ENCODE data around the gene TRMT2A.

Gene TRMT2A

DNA sequence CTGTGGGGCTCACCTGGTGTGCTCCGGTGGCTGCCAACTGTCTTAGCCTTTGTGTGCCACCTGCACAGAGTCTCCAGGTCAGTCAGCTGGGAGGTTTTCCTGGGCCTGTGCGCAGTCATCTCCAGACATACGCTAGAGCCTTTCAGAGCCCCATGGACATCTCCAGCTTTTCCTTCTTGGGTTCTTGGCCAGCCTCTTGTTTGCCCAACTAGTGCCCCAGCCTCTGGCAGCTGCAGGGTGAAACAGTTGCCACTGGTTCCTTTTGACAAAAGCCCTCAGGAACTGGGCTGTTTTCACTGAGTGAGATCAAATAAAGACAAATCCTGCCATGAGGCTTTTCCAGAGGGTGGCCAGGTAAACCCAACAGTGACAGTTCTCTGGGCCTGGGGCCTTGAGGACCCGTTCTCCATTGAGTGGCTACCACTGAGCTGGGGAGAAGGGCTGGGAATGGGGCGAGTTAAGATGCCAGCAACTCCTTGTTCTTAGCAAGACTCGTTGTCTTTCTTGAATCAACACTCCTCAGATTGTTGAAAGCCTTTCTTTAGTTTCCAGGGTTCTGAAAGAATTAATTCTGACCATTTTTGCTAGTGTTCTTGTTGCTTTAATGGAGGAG lies 17.8 kb downstream of the TRMT2A start:
- DNase-seq: no peak

DNA sequence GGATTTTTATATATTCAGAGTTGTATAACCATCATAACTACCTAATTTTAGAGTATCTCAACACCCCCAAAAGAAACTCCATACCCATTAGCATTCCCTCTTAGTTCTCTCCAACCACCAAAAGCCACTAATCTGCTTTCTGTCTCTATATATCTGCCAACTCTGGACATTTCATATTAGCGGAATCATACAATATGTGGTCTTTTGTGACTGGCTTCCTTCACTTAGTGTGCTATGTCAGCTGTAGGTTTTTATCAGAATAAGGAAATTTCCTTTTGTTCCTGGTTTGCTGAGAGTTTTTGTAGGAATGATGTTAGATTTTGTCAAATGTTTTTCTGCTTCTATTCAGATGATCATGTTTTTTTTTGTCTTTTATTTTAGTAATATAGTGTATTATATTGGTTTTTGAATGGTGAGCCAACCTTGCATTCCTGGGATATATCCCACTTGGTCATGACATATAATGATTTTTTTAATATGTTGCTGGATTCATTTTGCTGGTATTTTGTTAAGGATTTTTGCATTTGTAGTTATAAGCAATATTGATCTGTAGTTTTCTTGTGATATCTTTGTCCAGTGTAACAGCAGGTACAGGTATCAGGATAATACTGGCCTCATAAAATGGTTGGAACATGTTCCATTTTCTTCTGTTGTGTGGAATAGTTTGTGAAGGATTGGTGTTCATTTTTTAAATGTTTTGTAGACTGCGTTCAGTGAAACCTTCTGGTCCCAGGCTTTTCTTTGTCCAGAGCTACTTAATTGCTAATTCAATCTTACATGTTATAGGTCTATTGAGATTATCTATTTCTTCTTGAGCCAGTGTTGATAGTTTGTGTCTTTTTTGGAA lies 20.2 kb downstream of the TRMT2A start:
- DNase-seq: no peak

DNA sequence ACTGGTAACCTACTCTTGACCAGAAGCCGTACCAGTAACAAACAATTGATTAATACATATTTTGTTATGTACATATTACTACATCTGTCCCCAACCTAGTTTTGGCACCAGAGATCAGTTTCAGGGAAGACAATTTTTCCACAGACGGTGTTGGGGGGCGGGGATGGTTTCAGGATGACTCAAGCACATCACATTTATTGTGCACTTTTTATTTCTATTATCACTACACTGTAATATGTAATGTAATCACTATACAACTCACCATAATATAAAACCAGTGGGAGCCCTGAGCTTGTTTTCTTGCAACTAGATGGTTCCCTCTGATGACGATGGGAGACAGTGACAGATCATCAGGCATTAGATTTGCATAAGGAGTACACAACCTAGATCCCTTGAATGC lies 21.5 kb downstream of the TRMT2A start:
- DNase-seq: no peak

DNA sequence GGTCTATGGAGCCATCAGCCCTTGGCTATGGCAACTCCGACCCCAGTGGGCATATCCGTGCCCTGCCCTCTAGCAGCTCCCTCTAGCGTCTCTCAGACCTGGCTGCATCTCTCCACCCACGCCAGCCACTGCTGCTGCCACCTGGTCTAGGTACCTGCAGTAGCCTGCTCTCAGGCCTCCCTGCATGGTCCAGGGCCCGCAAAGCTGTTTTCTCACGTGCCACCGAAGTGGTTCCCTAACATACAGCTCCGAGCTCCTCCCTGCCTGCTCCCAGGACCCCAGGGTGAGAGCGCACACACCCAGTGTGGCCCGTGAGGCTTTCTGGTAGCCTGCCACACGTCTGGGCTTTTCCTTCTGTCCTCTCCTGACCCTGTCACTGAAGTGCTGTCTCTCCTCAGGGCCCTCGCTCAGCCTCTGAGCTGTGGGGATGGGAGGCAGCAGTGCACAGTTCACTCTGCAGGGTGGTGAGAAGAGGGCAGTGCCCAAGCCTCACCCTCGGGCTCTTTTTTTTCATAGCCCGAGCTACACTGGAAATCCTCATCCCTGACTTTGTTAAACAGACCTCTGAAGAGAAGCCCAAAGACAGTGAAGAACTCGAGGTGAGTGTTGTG lies 22.7 kb downstream of the TRMT2A start:
- DNase-seq: no peak

DNA sequence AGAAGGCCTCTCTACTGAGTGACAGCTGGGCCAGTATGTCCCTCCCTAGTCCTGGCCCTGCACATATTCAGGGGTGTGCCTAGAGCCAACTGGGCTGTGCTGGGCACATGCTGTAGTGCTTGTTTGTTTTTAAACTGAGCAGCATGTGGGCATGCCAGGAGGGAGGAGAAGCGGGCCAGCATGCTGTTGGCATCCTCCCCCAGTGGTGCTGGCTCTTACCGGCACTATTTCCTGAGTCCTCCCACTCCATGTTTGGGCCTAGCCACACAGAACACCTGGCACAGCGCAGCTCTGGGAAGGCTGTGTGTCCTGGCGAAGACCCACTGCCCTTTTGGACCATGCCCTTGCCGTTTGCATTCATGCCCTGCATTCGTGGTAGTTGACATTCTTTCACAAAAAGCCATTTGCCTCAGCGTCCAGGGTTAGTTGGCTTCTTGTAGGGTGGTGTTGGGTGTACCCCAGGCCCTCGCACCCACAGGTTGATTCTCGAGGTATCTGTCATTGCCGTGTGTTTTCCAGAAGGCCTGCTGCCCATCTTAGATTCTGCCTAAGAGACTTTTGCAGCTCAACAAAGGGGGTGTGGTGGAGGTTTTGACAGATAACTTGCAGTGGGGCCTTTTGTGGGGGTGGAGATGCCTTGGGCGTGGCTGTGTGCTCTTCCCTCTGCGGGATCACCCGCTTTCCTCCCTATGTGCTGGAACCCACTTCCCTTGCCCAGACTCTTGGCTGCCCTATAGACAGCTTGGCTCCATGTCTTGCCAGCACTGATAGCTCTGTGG lies 23.4 kb downstream of the TRMT2A start:
- DNase-seq: no peak

DNA sequence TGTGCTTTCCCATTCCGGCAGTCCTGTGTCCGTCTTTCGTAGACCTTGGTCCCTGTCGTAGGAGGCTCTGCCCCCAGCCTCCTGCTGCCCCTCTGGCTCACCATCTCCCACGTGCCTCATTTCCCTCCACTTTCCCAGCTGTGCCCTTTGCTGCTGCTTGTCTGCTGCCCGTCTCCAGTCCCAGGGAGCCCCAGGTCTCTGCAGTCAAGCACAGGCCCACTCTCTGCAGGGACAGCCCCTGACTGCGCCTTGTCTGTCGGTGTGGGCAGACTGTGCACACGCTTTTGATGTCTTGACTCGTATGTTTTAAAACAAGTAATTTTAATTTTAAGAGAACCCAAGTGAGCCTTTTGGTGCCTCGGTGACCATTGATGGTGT lies 24.6 kb downstream of the TRMT2A start:
- DNase-seq: no peak

DNA sequence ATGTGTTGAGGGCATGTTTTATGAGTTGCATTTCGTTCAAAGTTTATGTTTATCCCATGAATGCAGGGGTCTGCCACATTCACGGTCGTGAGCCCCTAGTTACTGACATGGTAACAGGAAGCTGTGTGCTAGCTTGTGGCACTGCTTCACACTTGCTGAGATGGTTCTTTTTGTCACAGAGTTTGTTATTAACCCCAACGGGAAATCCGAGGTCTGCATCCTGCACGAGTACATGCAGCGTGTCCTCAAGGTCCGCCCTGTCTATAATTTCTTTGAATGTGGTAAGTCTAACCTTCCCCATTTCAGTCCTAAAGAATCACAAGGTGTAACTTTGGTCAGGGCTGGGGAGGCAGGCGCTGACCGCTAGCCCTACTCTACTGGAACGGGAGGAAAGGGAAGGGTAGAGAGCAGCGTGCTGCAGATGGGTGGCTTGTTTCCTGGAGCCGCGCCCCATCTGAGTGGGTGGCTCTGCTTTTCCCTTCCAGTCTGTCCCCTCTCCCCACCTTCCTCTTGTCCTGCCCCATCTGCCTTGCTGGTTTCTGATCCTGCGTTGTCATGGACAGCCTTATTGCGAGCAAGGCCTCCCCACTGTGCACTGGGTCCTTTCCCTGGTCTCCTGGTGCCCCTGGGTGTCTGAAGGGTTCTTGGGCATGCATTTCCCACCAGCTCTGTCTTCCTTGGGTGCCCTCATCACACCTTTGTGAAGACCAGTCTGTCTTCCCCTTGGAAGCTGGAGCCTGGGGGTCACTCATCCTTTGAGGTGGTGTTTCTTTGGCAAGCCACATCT lies 25.1 kb downstream of the TRMT2A start:
- DNase-seq: no peak

DNA sequence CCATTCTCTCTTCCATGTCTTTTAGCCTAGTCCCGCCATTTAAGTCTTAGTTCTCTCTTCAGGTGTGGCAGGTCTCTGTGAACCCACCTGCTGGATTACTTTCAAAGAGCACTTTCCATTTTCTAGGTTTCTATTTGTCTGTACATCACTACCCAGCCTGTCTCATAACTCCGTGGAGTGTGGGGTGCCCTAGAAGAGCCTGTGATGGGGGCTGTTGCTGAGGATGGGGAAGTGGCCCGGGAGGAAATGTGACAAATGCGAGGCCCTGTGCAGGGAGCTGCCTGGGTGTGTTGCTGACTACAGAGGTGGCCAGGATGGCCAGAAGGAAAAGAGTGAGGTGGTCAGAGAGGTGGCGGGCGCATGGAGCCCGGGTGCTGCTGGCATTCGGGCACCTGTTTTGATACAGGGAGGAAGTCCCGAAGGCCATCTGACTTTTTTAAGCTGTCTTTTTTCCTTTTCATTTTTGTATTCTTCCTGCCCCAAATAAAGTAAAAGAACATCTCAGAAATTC lies 26.2 kb downstream of the TRMT2A start:
- no peak for DNase-seq

DNA sequence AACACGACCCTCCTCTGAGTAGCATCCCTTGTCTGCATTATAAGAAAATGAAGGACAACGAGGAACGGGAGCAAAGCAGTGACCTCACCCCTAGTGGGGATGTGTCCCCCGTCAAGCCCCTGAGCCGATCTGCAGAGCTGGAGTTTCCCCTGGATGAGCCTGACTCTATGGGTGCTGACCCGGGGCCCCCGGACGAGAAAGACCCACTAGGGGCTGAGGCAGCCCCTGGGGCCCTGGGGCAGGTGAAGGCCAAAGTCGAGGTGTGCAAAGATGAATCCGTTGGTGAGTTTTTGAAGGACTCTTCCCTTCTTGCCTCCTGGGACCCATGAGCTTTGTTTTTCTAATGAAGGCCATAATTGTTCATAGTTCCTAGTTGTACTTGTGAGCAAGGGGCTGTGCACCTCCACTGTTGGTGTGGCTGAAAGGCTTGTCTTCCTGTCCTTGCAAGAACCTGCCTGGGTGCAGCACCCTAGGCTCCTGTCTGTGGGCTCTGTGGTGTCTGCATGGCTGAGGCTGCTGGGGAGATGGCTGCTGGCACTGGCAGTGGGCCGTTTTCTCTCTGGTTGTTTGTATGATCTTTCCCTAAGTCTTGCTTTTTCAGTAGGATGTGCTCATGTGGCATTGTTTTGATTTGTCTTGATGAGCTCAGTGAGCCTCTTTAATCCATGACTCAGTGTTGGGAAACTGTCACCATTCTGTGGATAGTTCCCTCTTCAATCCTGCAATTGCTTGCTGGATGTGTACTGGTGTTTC lies 26.9 kb downstream of the TRMT2A start:
- DNase-seq: no peak

DNA sequence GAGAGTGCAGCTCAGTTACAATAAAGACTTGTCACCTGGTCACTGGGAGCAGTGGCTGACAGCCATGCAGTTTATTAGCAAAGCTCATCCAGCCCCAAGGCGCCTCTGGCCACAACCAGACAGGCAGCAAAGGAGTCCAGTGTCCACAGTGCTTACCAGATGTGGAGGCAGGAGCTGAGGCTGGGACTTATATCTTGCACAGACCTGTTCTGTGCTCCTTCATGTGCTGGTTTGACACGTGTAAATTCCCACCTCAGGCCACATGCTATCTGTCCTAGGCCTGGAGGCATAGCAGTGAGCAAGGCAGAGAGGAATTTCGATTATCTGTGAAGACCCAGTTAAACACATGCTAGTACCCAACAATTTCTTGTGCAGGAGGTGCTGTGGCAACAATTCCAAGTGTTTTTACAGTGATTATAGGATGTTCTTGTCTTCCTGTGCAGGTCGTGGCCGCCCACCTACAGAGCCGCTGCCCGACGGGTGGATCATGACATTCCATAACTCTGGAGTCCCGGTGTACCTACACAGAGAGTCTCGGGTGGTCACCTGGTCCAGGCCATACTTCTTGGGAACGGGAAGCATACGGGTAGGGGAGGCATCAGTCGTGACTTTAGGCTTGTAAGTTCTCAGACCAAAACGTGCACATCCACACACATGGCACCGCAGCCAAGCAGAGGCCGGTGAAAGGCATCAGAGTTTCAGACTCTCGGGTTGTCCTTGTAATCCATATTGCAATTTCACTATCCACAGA lies 27.6 kb downstream of the TRMT2A start:
- no peak for DNase-seq

DNA sequence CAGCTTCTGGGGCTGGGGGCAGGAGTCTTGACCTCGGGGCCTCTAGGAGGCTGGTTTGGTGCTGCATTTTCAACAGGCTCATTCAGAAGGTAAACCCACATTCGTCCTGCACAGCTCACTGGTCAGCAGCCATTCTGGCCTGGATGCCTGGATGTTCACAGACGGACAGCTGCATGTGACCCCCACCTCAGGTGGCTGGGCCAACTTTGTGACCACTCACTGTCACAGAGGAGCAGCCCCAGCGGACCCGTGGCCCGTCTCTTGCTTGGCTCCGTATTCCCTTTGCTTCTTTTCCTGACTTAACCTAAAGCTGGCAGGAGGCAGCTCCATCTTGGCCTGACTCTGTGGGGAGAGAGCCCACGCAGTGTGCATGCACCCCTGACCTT lies 28.8 kb downstream of the TRMT2A start:
- DNase-seq: no peak

DNA sequence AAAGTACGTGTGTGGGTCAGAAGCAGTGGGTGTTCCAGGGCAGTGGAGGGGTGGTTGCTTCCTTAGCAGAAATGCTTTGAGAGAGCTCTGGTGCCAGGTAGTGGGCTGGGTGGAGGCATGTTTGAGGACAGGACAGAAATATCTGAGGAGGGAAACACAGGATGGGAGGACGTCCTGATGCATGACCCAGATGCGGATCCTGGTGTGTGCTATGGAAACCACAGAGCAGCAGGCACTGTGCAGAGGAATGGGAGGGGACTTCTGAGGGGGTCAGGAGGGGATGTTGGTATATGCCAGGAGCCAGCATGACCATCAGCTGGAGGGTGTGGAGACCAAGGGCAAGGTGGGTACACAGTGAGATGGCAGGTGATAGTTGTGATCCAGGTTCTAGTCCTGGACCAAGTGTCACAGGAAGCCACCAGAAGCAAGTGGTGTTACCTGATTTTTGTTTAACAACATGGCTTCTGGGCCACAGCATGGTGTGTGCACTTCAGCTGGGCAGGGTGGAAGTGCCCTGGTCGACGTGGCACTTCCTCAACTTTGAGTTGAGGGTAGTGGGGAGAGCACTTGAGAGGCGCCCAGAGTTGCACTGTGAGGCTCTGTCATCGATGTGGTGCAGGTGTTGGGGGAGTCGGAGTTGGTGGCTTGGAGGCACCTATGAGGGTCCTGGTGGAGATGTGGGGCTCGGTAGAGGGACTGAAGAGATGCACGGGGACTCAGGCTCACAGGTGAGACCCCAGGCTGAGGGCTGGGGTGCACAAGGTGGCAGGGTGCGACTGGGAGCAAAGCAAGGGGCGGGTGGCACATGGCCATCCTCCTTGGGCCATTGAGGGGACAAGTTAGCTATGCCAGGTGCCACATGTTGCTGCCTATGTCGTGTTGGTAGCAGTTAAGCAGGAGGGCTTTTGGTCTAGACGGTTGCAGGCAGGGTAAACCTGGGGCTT lies 29.4 kb downstream of the TRMT2A start:
- DNase-seq: no peak

DNA sequence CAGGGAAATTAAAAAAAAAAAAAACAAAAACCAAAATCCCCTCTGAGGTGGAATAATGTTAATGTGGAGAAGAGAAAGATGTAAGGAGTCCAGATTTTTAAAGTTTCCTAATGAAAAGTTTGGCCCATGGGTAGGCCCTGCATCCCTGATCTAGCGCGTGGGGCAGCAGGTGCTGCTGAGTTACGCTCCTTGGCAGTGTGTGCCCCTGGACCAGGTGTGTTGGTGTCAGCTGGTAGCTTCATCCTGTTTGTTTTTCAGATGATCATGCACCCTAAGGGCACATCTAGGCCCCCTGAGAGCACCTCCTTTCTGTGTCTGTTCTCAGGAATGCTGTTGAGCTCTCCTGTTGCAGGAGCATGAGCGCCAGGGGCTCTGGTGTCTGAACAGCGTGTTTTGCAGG lies 30.3 kb downstream of the TRMT2A start:
- no peak for DNase-seq

DNA sequence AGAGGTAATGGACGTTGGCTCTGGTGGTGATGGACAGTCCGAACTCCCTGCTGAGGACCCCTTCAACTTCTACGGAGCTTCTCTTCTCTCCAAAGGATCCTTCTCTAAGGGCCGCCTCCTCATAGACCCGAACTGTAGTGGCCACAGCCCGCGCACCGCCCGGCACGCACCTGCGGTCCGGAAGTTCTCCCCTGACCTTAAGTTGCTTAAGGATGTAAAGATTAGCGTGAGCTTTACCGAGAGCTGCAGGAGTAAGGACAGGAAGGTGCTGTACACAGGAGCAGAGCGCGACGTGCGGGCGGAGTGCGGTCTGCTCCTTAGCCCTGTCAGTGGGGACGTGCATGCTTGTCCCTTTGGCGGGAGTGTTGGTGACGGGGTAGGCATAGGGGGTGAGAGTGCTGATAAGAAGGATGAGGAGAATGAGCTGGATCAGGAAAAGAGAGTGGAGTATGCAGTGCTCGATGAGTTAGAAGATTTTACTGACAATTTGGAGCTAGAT lies 30.9 kb downstream of the TRMT2A start:
- no peak for DNase-seq

DNA sequence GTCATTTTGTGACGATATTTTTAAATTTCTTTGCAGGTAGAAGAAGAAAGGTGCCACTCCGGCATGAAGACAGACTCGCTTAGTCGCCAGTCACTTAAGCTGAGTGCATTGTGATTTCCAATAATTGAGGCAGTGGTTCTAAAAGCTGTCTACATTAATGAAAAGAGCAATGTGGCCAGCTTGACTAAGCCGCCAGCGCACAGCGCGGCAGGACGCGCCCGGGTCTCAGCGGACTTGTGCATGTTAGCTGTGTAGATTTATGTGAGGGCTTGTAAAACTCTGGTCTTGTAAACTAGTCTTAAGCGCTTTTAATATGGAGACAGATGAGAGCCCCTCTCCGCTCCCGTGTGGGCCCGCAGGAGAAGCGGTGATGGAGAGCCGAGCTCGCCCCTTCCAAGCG lies 31.4 kb downstream of the TRMT2A start:
- DNase-seq: no peak

DNA sequence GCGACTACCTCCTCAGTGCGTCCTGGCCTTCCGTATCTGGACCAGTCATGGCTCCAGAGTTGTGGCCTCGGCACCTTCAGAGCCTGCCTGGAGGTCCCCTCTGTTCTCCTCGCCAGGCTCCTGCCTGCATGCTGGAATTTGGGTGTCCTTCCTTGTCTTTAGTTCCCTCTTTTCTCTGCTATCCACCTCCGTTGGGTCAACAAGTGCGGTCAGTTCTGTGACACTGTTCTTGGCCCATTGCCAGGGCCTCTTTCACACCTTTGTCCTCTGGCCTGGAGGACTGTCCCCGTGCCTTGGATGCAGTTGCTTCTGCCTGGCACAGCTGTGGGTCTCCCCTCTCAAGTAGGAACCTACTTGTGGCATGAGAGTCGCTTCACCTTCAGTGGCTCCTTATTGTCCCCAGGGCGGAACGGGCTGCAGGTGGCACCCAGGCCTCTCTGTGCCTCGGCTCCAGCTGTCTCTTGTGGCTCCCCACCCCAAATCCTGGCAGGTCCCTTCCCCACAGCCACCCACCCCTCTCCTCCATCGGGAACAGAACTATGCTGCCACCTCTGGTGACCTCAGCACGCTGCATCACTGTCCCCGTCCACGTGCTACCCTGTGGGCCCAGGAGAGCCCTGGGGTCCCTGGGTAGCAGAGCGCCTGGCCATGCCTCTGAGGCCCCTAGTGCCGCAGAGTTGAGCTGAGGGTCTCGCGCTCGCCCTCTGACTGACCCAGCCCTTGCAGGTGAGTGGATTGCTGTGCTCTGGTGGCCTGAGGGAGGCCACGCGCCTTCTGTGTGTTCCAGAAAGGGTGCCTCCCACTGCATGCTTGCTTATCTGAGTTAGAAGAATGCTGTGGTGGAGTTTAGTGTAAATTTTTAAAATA lies 32.2 kb downstream of the TRMT2A start:
- no peak for DNase-seq

DNA sequence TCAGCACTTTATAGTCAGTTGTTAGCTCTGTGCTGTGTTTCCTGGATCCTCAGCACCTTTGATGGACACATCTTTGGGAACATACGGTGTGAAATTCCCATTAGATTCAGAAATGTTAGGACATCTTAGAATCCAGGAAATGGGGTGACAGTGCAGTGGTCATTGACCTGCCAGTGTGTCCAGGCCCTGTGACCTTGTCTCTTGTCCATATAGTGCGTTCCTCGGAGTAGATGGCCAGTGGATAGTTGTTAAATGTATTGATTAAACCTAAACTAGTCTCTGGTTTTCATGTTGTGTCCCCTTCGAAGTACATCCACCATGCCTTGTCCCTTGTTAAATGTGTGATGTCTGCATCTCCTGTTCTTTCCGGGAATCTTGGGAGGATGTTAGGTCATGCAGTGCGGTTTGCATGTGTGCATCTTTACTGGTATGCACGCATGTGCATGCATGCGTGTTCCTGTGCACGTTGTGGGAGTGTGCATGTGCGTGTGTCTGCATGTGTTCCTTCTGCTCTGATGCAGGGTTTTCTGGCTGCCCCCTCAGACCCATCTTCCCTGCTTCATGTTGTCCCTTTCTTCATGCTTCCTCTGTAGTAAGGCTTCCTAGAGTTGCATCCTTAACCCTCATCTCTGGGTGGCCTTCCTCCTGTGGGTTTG lies 33.0 kb downstream of the TRMT2A start:
- no peak for DNase-seq

All from NCI-H748 treated with DMSO at 0.1 percent for 48 hours (cell line).